ENCODE measurements around the gene CHST6.
"Not testable (repeated sequence)": the region's sequence is repeated elsewhere in the genome, so short reads cannot be mapped to it uniquely, and the experiment has no call there.

Gene CHST6

GRCh38 chr16:75462806-75463205 is 32.4 kb downstream of the CHST6 start:
- Histone ChIP-seq H3K27me3 (ENCODE audit: control insufficient read depth in 2 of 2, insufficient read depth in 2 of 2, low read length in 2 of 2) (no peaks in the 10 kb centered on the region), H3K9ac (ENCODE audit: low read depth in 1 of 2, low read length in 2 of 2) (peak overlapping the region; percentile 47 to 49), H3K4me1 (ENCODE audit: control insufficient read depth in 2 of 2, insufficient read depth in 2 of 2, low read length in 2 of 2) (peaks cover 13 to 36% of the 10 kb centered on the region in 2 donors), H3K27ac (ENCODE audit: low read depth in 2 of 2, low read length in 2 of 2) (peak overlapping the region in 1 of 2 donors; percentile 98), H3K4me3 (ENCODE audit: low read length in 2 of 2) (peak overlapping the region; percentile 25 to 82), H3K9me3 (ENCODE audit: control insufficient read depth in 2 of 2, low read length in 2 of 2) (no peaks in the 10 kb centered on the region), H3K36me3 (ENCODE audit: control insufficient read depth in 2 of 2, insufficient read depth in 2 of 2, low read length in 2 of 2) (no peaks in the 10 kb centered on the region)

GRCh38 chr16:75461575-75461974 is 33.7 kb downstream of the CHST6 start:
- Histone ChIP-seq H3K9ac (ENCODE audit: low read depth in 1 of 2, low read length in 2 of 2) (no peak overlapping the region), H3K27me3 (ENCODE audit: control insufficient read depth in 2 of 2, insufficient read depth in 2 of 2, low read length in 2 of 2) (no peaks in the 10 kb centered on the region), H3K4me1 (ENCODE audit: control insufficient read depth in 2 of 2, insufficient read depth in 2 of 2, low read length in 2 of 2) (peaks cover 24 to 49% of the 10 kb centered on the region in 2 donors), H3K36me3 (ENCODE audit: control insufficient read depth in 2 of 2, insufficient read depth in 2 of 2, low read length in 2 of 2) (no peaks in the 10 kb centered on the region), H3K4me3 (ENCODE audit: low read length in 2 of 2) (no peak overlapping the region), H3K27ac (ENCODE audit: low read depth in 2 of 2, low read length in 2 of 2) (peak overlapping the region; percentile 4 to 17), H3K9me3 (ENCODE audit: control insufficient read depth in 2 of 2, low read length in 2 of 2) (no peaks in the 10 kb centered on the region)

- Histone ChIP-seq H3K27ac (ENCODE audit: low read depth in 2 of 2, low read length in 2 of 2) (no peak overlapping the region), H3K4me3 (ENCODE audit: low read length in 2 of 2) (no peak overlapping the region), H3K36me3 (ENCODE audit: control insufficient read depth in 2 of 2, insufficient read depth in 2 of 2, low read length in 2 of 2) (no peaks in the 10 kb centered on the region), H3K9me3 (ENCODE audit: control insufficient read depth in 2 of 2, low read length in 2 of 2) (no peaks in the 10 kb centered on the region), H3K9ac (ENCODE audit: low read depth in 1 of 2, low read length in 2 of 2) (no peak overlapping the region), H3K27me3 (ENCODE audit: control insufficient read depth in 2 of 2, insufficient read depth in 2 of 2, low read length in 2 of 2) (no peaks in the 10 kb centered on the region), H3K4me1 (ENCODE audit: control insufficient read depth in 2 of 2, insufficient read depth in 2 of 2, low read length in 2 of 2) (peaks cover 27 to 58% of the 10 kb centered on the region in 2 donors)
Observed at GRCh38 chr16:75460446-75460845, 34.8 kb downstream of the CHST6 start.

DNA sequence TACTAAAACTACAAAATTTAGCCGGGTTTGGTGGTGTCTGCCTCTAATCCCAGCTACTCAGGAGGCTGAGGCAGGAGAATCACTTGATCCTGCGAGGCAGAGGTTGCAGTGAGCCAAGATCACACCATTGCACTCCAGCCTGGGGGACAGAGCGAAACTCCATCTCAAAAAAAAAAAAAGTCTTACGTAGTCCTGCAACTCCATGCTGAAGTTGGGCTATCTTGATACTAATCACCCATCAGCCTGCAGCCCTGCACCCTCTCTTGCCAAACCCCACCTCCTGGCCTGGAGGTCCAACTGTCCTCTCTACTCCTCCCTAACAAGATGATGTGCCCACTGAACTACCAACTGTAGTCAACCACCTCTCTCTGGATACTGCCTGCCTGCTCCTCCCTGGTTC is 35.5 kb downstream of the CHST6 start:
- no peak overlapping the region for H3K9ac ChIP-seq (ENCODE audit: low read depth in 1 of 2, low read length in 2 of 2)
- no peaks in the 10 kb centered on the region for H3K27me3 ChIP-seq (ENCODE audit: control insufficient read depth in 2 of 2, insufficient read depth in 2 of 2, low read length in 2 of 2)
- H3K4me3 ChIP-seq (ENCODE audit: low read length in 2 of 2), result no peak overlapping the region
- no peaks in the 10 kb centered on the region for H3K36me3 ChIP-seq (ENCODE audit: control insufficient read depth in 2 of 2, insufficient read depth in 2 of 2, low read length in 2 of 2)
- no peak overlapping the region for H3K27ac ChIP-seq (ENCODE audit: low read depth in 2 of 2, low read length in 2 of 2)
- H3K4me1 ChIP-seq (ENCODE audit: control insufficient read depth in 2 of 2, insufficient read depth in 2 of 2, low read length in 2 of 2), result peaks cover 29 to 58% of the 10 kb centered on the region in 2 donors
- H3K9me3 ChIP-seq (ENCODE audit: control insufficient read depth in 2 of 2, low read length in 2 of 2), result no peaks in the 10 kb centered on the region

GRCh38 chr16:75458439-75458838 is 36.8 kb downstream of the CHST6 start:
- Histone ChIP-seq H3K4me3 (ENCODE audit: low read length in 2 of 2) (peak overlapping the region; percentile 14 to 58), H3K4me1 (ENCODE audit: control insufficient read depth in 2 of 2, insufficient read depth in 2 of 2, low read length in 2 of 2) (peaks cover 36 to 58% of the 10 kb centered on the region in 2 donors), H3K27ac (ENCODE audit: low read depth in 2 of 2, low read length in 2 of 2) (peak overlapping the region; percentile 63 to 66), H3K9ac (ENCODE audit: low read depth in 1 of 2, low read length in 2 of 2) (peak overlapping the region in 1 of 2 donors; percentile 8), H3K9me3 (ENCODE audit: control insufficient read depth in 2 of 2, low read length in 2 of 2) (no peaks in the 10 kb centered on the region), H3K36me3 (ENCODE audit: control insufficient read depth in 2 of 2, insufficient read depth in 2 of 2, low read length in 2 of 2) (no peaks in the 10 kb centered on the region), H3K27me3 (ENCODE audit: control insufficient read depth in 2 of 2, insufficient read depth in 2 of 2, low read length in 2 of 2) (no peaks in the 10 kb centered on the region)

- peaks cover 37 to 61% of the 10 kb centered on the region in 2 donors for H3K4me1 ChIP-seq (ENCODE audit: control insufficient read depth in 2 of 2, insufficient read depth in 2 of 2, low read length in 2 of 2)
- H3K9me3 ChIP-seq (ENCODE audit: control insufficient read depth in 2 of 2, low read length in 2 of 2), result no peaks in the 10 kb centered on the region
- H3K36me3 ChIP-seq (ENCODE audit: control insufficient read depth in 2 of 2, insufficient read depth in 2 of 2, low read length in 2 of 2), result no peaks in the 10 kb centered on the region
- peak overlapping the region in 1 of 2 donors; percentile 8 for H3K9ac ChIP-seq (ENCODE audit: low read depth in 1 of 2, low read length in 2 of 2)
- H3K4me3 ChIP-seq (ENCODE audit: low read length in 2 of 2), result peak overlapping the region; percentile 14 to 58
- peak overlapping the region; percentile 63 to 66 for H3K27ac ChIP-seq (ENCODE audit: low read depth in 2 of 2, low read length in 2 of 2)
- H3K27me3 ChIP-seq (ENCODE audit: control insufficient read depth in 2 of 2, insufficient read depth in 2 of 2, low read length in 2 of 2), result no peaks in the 10 kb centered on the region
Observed at GRCh38 chr16:75458029-75458428, 37.2 kb downstream of the CHST6 start.

GRCh38 chr16:75457485-75458021 is 37.7 kb downstream of the CHST6 start:
- H3K27me3 ChIP-seq (ENCODE audit: control insufficient read depth in 2 of 2, insufficient read depth in 2 of 2, low read length in 2 of 2), result no peaks in the 10 kb centered on the region
- peaks cover 39 to 59% of the 10 kb centered on the region in 2 donors for H3K4me1 ChIP-seq (ENCODE audit: control insufficient read depth in 2 of 2, insufficient read depth in 2 of 2, low read length in 2 of 2)
- peak overlapping the region in 1 of 2 donors; percentile 29 for H3K9ac ChIP-seq (ENCODE audit: low read depth in 1 of 2, low read length in 2 of 2)
- H3K4me3 ChIP-seq (ENCODE audit: low read length in 2 of 2), result no peak overlapping the region
- H3K27ac ChIP-seq (ENCODE audit: low read depth in 2 of 2, low read length in 2 of 2), result peak overlapping the region; percentile 38 to 43
- H3K9me3 ChIP-seq (ENCODE audit: control insufficient read depth in 2 of 2, low read length in 2 of 2), result no peaks in the 10 kb centered on the region
- H3K36me3 ChIP-seq (ENCODE audit: control insufficient read depth in 2 of 2, insufficient read depth in 2 of 2, low read length in 2 of 2), result no peaks in the 10 kb centered on the region

DNA sequence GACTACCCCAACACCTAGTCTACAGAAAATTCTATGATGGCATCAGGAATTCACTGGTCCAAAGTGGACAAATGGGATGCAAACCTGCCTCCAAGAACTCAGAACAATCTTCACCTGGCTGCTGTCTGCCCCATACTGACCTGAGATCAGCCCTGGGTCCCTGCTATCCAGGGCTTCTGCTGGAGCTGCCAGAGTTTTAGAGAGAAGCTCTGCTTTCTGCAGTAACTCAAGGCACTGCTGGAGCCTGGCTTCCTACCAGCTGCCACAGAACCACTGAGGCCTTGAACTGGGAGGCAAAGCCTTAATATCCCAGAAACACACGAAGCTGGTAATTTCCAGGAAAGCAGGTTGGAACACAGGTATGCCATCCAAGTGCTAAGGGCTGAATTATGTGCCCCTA is 38.3 kb downstream of the CHST6 start:
- Histone ChIP-seq H3K9me3 (ENCODE audit: control insufficient read depth in 2 of 2, low read length in 2 of 2) (no peaks in the 10 kb centered on the region), H3K9ac (ENCODE audit: low read depth in 1 of 2, low read length in 2 of 2) (peak overlapping the region in 1 of 2 donors; percentile 29), H3K36me3 (ENCODE audit: control insufficient read depth in 2 of 2, insufficient read depth in 2 of 2, low read length in 2 of 2) (no peaks in the 10 kb centered on the region), H3K4me3 (ENCODE audit: low read length in 2 of 2) (no peak overlapping the region), H3K4me1 (ENCODE audit: control insufficient read depth in 2 of 2, insufficient read depth in 2 of 2, low read length in 2 of 2) (peaks cover 39 to 56% of the 10 kb centered on the region in 2 donors), H3K27ac (ENCODE audit: low read depth in 2 of 2, low read length in 2 of 2) (peak overlapping the region; percentile 38 to 43), H3K27me3 (ENCODE audit: control insufficient read depth in 2 of 2, insufficient read depth in 2 of 2, low read length in 2 of 2) (no peaks in the 10 kb centered on the region)

DNA sequence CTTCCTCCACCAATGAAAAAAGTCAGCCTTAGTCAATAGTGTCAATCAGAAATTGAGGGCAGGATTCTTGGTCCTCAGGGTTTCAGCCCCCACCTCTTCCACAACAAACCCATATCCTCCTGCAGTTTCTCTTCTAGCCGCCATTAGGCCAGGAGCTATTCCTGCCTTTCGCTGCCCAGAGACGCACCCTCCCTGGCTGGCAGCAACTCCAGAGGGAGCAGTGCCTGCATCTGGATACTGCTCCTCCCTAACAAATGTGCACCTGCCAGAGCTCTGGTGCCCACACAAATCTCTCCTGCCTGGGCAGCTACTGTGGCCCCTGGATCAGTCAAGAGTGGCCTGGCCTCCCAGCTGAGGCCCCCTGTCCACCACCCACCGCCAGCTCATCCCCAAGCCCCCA is 38.8 kb downstream of the CHST6 start:
- not testable (repeated sequence) for H3K9me3 ChIP-seq (ENCODE audit: control insufficient read depth in 2 of 2, low read length in 2 of 2); H3K36me3 ChIP-seq (ENCODE audit: control insufficient read depth in 2 of 2, insufficient read depth in 2 of 2, low read length in 2 of 2); H3K4me3 ChIP-seq (ENCODE audit: low read length in 2 of 2); H3K9ac ChIP-seq (ENCODE audit: low read depth in 1 of 2, low read length in 2 of 2); H3K27me3 ChIP-seq (ENCODE audit: control insufficient read depth in 2 of 2, insufficient read depth in 2 of 2, low read length in 2 of 2)
- Histone ChIP-seq H3K27ac (ENCODE audit: low read depth in 2 of 2, low read length in 2 of 2) (peak overlapping the region in 1 of 2 donors; percentile 38), H3K4me1 (ENCODE audit: control insufficient read depth in 2 of 2, insufficient read depth in 2 of 2, low read length in 2 of 2) (peaks cover 38 to 51% of the 10 kb centered on the region in 2 donors)

GRCh38 chr16:75455677-75456076 is 39.6 kb downstream of the CHST6 start:
- no peak overlapping the region for H3K9ac ChIP-seq (ENCODE audit: low read depth in 1 of 2, low read length in 2 of 2)
- H3K36me3 ChIP-seq (ENCODE audit: control insufficient read depth in 2 of 2, insufficient read depth in 2 of 2, low read length in 2 of 2), result peaks cover 0 to 10% of the 10 kb centered on the region in 2 donors
- H3K27me3 ChIP-seq (ENCODE audit: control insufficient read depth in 2 of 2, insufficient read depth in 2 of 2, low read length in 2 of 2), result no peaks in the 10 kb centered on the region
- no peak overlapping the region for H3K4me3 ChIP-seq (ENCODE audit: low read length in 2 of 2)
- H3K9me3 ChIP-seq (ENCODE audit: control insufficient read depth in 2 of 2, low read length in 2 of 2), result no peaks in the 10 kb centered on the region
- H3K27ac ChIP-seq (ENCODE audit: low read depth in 2 of 2, low read length in 2 of 2), result no peak overlapping the region
- peaks cover 36 to 50% of the 10 kb centered on the region in 2 donors for H3K4me1 ChIP-seq (ENCODE audit: control insufficient read depth in 2 of 2, insufficient read depth in 2 of 2, low read length in 2 of 2)
